H1 (cell line): Measurements from ENCODE around the gene TRPC1. TPM values are rescaled to one million over a fixed set of nuclear protein-coding genes. Genes with fewer than 3 reads are reported as not detected.

Source experiments
- CTCF ChIA-PET: fragments of 300-600 bp; sonication (Branson Sonifier 250); formaldehyde crosslinking; loops from one replicate; lab custom pipeline; 2021; ENCODE audit not compliant: partially characterized antibody; lab: Charles Lee
- POLR2A ChIA-PET: fragments of 300-600 bp; sonication (Branson Sonifier 250); formaldehyde crosslinking; loops from one replicate; lab custom pipeline; 2021; ENCODE audit warnings: inconsistent platforms; ENCODE audit not compliant: partially characterized antibody; lab: Charles Lee
- DNase-seq, 2 experiments: peaks; one replicate each; pipeline versions ENCODE4 v3.0.0 to v3.0.0-alpha.2; 2010 to 2022; ENCODE audit warnings: low spot score in 2 of 2, low read depth in 1 of 2, mixed read lengths in 1 of 2
- FAIRE-seq: peaks from 2 replicates; lab custom pipeline; 2011; peaks lifted over from hg19 to GRCh38; lab: Jason Lieb, UNC
- H2AFZ ChIP-seq: 2 replicates; pipeline ENCODE4 v1.8.1; 2012; ENCODE audit warnings: low read length, inconsistent platforms
- H2AK5ac ChIP-seq: 2 replicates; pipeline ENCODE4 v1.6.1; 2013; ENCODE audit warnings: low read depth, low read length
- H2BK120ac ChIP-seq: replicated peaks from 2 replicates; pipeline ENCODE3; 2013; ENCODE audit warnings: low read depth, low read length, inconsistent platforms
- H2BK12ac ChIP-seq: 2 replicates; pipeline ENCODE4 v1.6.1; 2013; ENCODE audit warnings: low read depth, low read length
- H2BK15ac ChIP-seq: 2 replicates; pipeline ENCODE4 v1.6.1; 2013; ENCODE audit warnings: low read length
- H2BK20ac ChIP-seq: 2 replicates; pipeline ENCODE4 v1.6.1; 2013; ENCODE audit warnings: low read length
- H2BK5ac ChIP-seq: 2 replicates; pipeline ENCODE4 v1.6.1; 2013; ENCODE audit warnings: low read depth, low read length
- H3K14ac ChIP-seq: 2 replicates; pipeline ENCODE4 v1.6.1; 2013; ENCODE audit warnings: inconsistent platforms; ENCODE audit not compliant: insufficient read length
- H3K18ac ChIP-seq: 2 replicates; pipeline ENCODE4 v1.6.1; 2013; ENCODE audit warnings: low read length; ENCODE audit errors: extremely low read depth
- H3K23ac ChIP-seq: 2 replicates; pipeline ENCODE4 v1.6.1; 2013; ENCODE audit warnings: inconsistent platforms; ENCODE audit not compliant: insufficient read length
- H3K23me2 ChIP-seq: 2 replicates; pipeline ENCODE4 v1.6.1; 2013; ENCODE audit warnings: low read depth, low read length
- H3K27ac ChIP-seq: 2 replicates; pipeline ENCODE4 v1.6.1; 2011; ENCODE audit warnings: low read depth, low read length, inconsistent platforms
- H3K27me3 ChIP-seq, 4 experiments: replicated peaks in 1 of 4; 1 replicate in 1 of 4; 2 replicates in 3 of 4; pipeline versions ENCODE4 v1.6.1 to v1.8.1; 2011 to 2013; ENCODE audit warnings: low read length in 3 of 4, mild to moderate bottlenecking in 3 of 4, inconsistent platforms in 2 of 4, mixed read lengths in 2 of 4, moderate library complexity in 1 of 4; ENCODE audit not compliant: control insufficient read depth in 3 of 4, insufficient read depth in 3 of 4; ENCODE audit errors: extremely low read depth in 1 of 4
- H3K36me3 ChIP-seq, 4 experiments: 2 replicates each; pipeline versions ENCODE4 v1.6.1 to v1.8.1; 2011 to 2013; ENCODE audit warnings: mild to moderate bottlenecking in 4 of 4, low read length in 3 of 4, moderate library complexity in 2 of 4, control low read depth in 1 of 4, inconsistent platforms in 1 of 4; ENCODE audit not compliant: insufficient read depth in 4 of 4, control insufficient read depth in 2 of 4
- H3K4ac ChIP-seq: replicated peaks from 2 replicates; pipeline ENCODE3; 2013; ENCODE audit warnings: low read length, low read depth, mixed read lengths, inconsistent platforms; ENCODE audit not compliant: insufficient read length
- H3K4me1 ChIP-seq, 4 experiments: replicated peaks in 1 of 4; 1 replicate in 1 of 4; 2 replicates in 3 of 4; pipeline versions ENCODE4 v1.6.1 to v1.8.1; 2011 to 2013; ENCODE audit warnings: low read length in 3 of 4, inconsistent platforms in 2 of 4, mixed read lengths in 1 of 4; ENCODE audit not compliant: insufficient read depth in 4 of 4, control insufficient read depth in 3 of 4
- H3K4me2 ChIP-seq, 2 experiments: 2 replicates each; pipeline versions ENCODE4 v1.6.1 to v1.8.1; 2011 to 2013; ENCODE audit warnings: low read depth in 2 of 2, low read length in 2 of 2, control low read depth in 1 of 2, inconsistent platforms in 1 of 2, mild to moderate bottlenecking in 1 of 2; ENCODE audit not compliant: insufficient read depth in 1 of 2
- H3K4me3 ChIP-seq, 4 experiments: fragments of 200-600, 300-600 bp in 1 of 4; sonication (generic), shearing (Covaris generic), sonication (Bioruptor Twin) in 1 of 4; 2 replicates each; pipeline versions ENCODE4 v1.5.1 to v1.8.1; 2011 to 2016; ENCODE audit warnings: low read length in 4 of 4, low read depth in 3 of 4, control low read depth in 2 of 4, inconsistent platforms in 2 of 4, mild to moderate bottlenecking in 2 of 4, mixed read lengths in 1 of 4, moderate library complexity in 1 of 4; ENCODE audit not compliant: insufficient read depth in 2 of 4; ENCODE audit errors: extremely low read depth in 1 of 4
- H3K56ac ChIP-seq: replicated peaks from 2 replicates; pipeline ENCODE3; 2013; ENCODE audit warnings: low read depth, mild to moderate bottlenecking, mixed read lengths, low read length, inconsistent platforms; ENCODE audit not compliant: insufficient read length
- H3K79me1 ChIP-seq: 2 replicates; pipeline ENCODE4 v1.6.1; 2013; ENCODE audit warnings: low read depth, low read length, control low read depth
- H3K79me2 ChIP-seq, 2 experiments: 2 replicates each; pipeline versions ENCODE4 v1.6.1 to v1.8.1; 2012 to 2013; ENCODE audit warnings: low read length in 2 of 2, mild to moderate bottlenecking in 2 of 2, inconsistent platforms in 1 of 2; ENCODE audit not compliant: insufficient read depth in 2 of 2, control insufficient read depth in 1 of 2
- H3K9ac ChIP-seq, 4 experiments: replicated peaks in 1 of 4; 1 replicate in 1 of 4; 2 replicates in 3 of 4; pipeline versions ENCODE4 v1.6.1 to v1.8.1; 2011 to 2013; ENCODE audit warnings: low read depth in 3 of 4, low read length in 3 of 4, control low read depth in 2 of 4, mild to moderate bottlenecking in 2 of 4, moderate library complexity in 2 of 4, inconsistent platforms in 1 of 4; ENCODE audit errors: extremely low read depth in 1 of 4
- H3K9me3 ChIP-seq, 2 experiments: 2 replicates each; pipeline versions ENCODE4 v1.6.1 to v1.8.1; 2012 to 2013; ENCODE audit warnings: mild to moderate bottlenecking in 2 of 2, moderate library complexity in 2 of 2, control low read depth in 1 of 2, inconsistent platforms in 1 of 2, low read depth in 1 of 2, low read length in 1 of 2, mixed read lengths in 1 of 2; ENCODE audit not compliant: insufficient read depth in 2 of 2
- H4K20me1 ChIP-seq, 2 experiments: replicated peaks in 1 of 2; 2 replicates each; pipeline versions ENCODE3 to v1.8.1; 2011 to 2013; ENCODE audit warnings: inconsistent platforms in 2 of 2, low read length in 2 of 2, mild to moderate bottlenecking in 1 of 2; ENCODE audit not compliant: insufficient read depth in 2 of 2, control insufficient read depth in 1 of 2
- H4K5ac ChIP-seq: 2 replicates; pipeline ENCODE4 v1.6.1; 2013; ENCODE audit warnings: low read length, low read depth, mixed read lengths, inconsistent platforms; ENCODE audit not compliant: insufficient read length
- H4K8ac ChIP-seq: 2 replicates; pipeline ENCODE4 v1.8.0; 2013; ENCODE audit warnings: mild to moderate bottlenecking, moderate library complexity, low read length, inconsistent platforms; ENCODE audit not compliant: insufficient read depth; ENCODE audit errors: extremely low read depth
- H4K91ac ChIP-seq: replicated peaks from 2 replicates; pipeline ENCODE3; 2013; ENCODE audit warnings: low read length, mixed read lengths, inconsistent platforms; ENCODE audit not compliant: insufficient read length
- JUN ChIP-seq: IDR thresholded peaks from 2 replicates; pipeline ENCODE4 v1.6.1; 2011; ENCODE audit warnings: low read depth, mild to moderate bottlenecking, improper control_type of control experiment, low read length
- SUZ12 ChIP-seq: fragments of 200-600 bp; sonication (generic); IDR thresholded peaks from 2 replicates; pipeline ENCODE4 v1.6.1; 2012; ENCODE audit warnings: mild to moderate bottlenecking, inconsistent platforms, low read length, moderate library complexity, mixed read lengths
- TEAD4 ChIP-seq: IDR thresholded peaks from 2 replicates; pipeline ENCODE4 v1.6.1; 2012; ENCODE audit warnings: low read depth, low read length, inconsistent platforms, mixed read lengths
- WGBS, 2 experiments: shearing (Covaris generic) in 1 of 2; methylation state at CpG; one replicate each; pipeline versions ENCODE4 v1.1.6 to v1.1.7; 2013 to 2015; ENCODE audit warnings: low lambda C conversion rate in 2 of 2, mixed read lengths in 2 of 2, inconsistent platforms in 1 of 2, low coverage in 1 of 2, missing lambda C conversion rate in 1 of 2; ENCODE audit not compliant: insufficient replicate concordance in 2 of 2, insufficient coverage in 1 of 2, insufficient read length in 1 of 2; ENCODE audit errors: extremely low coverage in 1 of 2, missing lambda C conversion rate in 1 of 2; 5-methylcytosine and 5-hydroxymethylcytosine counted together
- polyA plus RNA-seq, 7 experiments: library from polyadenylated mRNA; depleted of rRNA in 3 of 7; stranded (reverse) in 5 of 7; unstranded in 2 of 7; fragments of >200 nt in 5 of 7; fragments of 200-250 nt in 2 of 7; gene quantifications; 1 replicate in 5 of 7; 2 replicates in 1 of 7; 4 replicates in 1 of 7; pipeline versions ENCODE4 v1.2.1 to v1.2.3, GENCODE V29; 2011 to 2013; ENCODE audit warnings: missing spikeins in 2 of 7, mixed read lengths in 2 of 7
- total RNA-seq: library from RNA; stranded (reverse); fragmentation: NEBNext Ultra II Directional; extraction: Animal tissue kit (Norgen Biotek cat#: 25700); gene quantifications from 2 replicates; pipeline ENCODE4 v1.2.1, GENCODE V29; 2021
- TF ChIP-seq, protein P1 (sequence below): IDR thresholded peaks from 2 replicates; pipeline ENCODE4 v1.6.1; 2011; ENCODE audit warnings: low read length, improper control_type of control experiment

The TRPC1 gene
- total and polyA plus RNA-seq, 2 of the 8 experiments (the other 6 are each of a cell fraction or from before 2014, with no cell fraction given): 22.6 to 23.1 TPM

- no peak overlapping the region for H2BK120ac ChIP-seq
- no peaks in the 10 kb centered on the region for H3K79me2 ChIP-seq
- no peak overlapping the region for H4K5ac ChIP-seq
- H4K8ac ChIP-seq: no peak overlapping the region
- no peak overlapping the region for H2BK5ac ChIP-seq
- H3K27me3 ChIP-seq: peaks cover 0 to 2% (median 0%) of the 10 kb centered on the region in 4 experiments; a peak in 1 of 7 replicates
- H3K9ac ChIP-seq: no peak overlapping the region
- H4K91ac ChIP-seq: no peak overlapping the region
- no peak overlapping the region for H3K27ac ChIP-seq
- no peak overlapping the region for H2BK20ac ChIP-seq
- no peaks in the 10 kb centered on the region for H4K20me1 ChIP-seq
- H3K23ac ChIP-seq: no peak overlapping the region
- no peak overlapping the region for H3K4me2 ChIP-seq
- no peaks in the 10 kb centered on the region for H3K4me1 ChIP-seq
- FAIRE-seq (no peak), DNase-seq (no peak)
- no peaks in the 10 kb centered on the region for H3K23me2 ChIP-seq
- no peak overlapping the region for H2BK15ac ChIP-seq
- no peaks in the 10 kb centered on the region for H3K36me3 ChIP-seq
- H3K4me3 ChIP-seq: no peak overlapping the region
- H3K18ac ChIP-seq: no peak overlapping the region
- CTCF ChIA-PET: no interaction called here
- no peak overlapping the region for H2BK12ac ChIP-seq
- no peak for TF ChIP-seq SUZ12
- no peak for TF ChIP-seq JUN
- no peak for TF ChIP-seq TEAD4
- TF ChIP-seq, protein P1, sequence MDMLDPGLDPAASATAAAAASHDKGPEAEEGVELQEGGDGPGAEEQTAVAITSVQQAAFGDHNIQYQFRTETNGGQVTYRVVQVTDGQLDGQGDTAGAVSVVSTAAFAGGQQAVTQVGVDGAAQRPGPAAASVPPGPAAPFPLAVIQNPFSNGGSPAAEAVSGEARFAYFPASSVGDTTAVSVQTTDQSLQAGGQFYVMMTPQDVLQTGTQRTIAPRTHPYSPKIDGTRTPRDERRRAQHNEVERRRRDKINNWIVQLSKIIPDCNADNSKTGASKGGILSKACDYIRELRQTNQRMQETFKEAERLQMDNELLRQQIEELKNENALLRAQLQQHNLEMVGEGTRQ: no peak
- TF ChIP-seq, all 59 proteins: peak for 0
- Histone ChIP-seq H2AFZ (no peak overlapping the region), H3K4ac (no peak overlapping the region), H3K79me1 (no peaks in the 10 kb centered on the region), H3K56ac (no peak overlapping the region), H3K9me3 (no peaks in the 10 kb centered on the region), H3K14ac (no peak overlapping the region), H2AK5ac (no peak overlapping the region)
- WGBS, 2 experiments: 86% methylated on average over 2 of the region's 2 CpGs; no CpG with 5 or more reads in 1 of the 2 experiments
- POLR2A ChIA-PET: no interaction called here
Observed at GRCh38 chr3:142782616-142783015, 58.8 kb downstream of the TRPC1 start.
